GM12878 (cell line): ENCODE measurements around the gene SLC16A6. TPM values are rescaled to one million over a fixed set of nuclear protein-coding genes. Genes with fewer than 3 reads are reported as not detected.

Experiments
- ATAC-seq: fragments of 200-7000 bp; cut with Tn5 transposase; 3 replicates; pipeline ENCODE4 v1.9.1; 2020; ENCODE audit warnings: mild to moderate bottlenecking, moderate library complexity
- BruUV-seq: library from RNA; stranded (reverse); fragments of 400-500 nt; replicated peaks from 2 replicates; lab custom pipeline; 2021; lab: Mats Ljungman, UMichigan
- CTCF ChIA-PET: fragments of 300-600 bp; sonication (Branson Sonifier 250); formaldehyde crosslinking; extraction: SDS; loops from one replicate; lab custom pipeline; 2021; ENCODE audit warnings: inconsistent platforms; lab: Yijun Ruan, JAX
- POLR2A ChIA-PET: fragments of 350-600 bp; formaldehyde crosslinking; extraction: SDS; loops from one replicate; lab custom pipeline; 2021; ENCODE audit warnings: inconsistent platforms; lab: Charles Lee
- RAD21 ChIA-PET: fragments of 300-600 bp; sonication (Branson Sonifier 250); formaldehyde crosslinking; loops from one replicate; lab custom pipeline; 2023; ENCODE audit warnings: antibody characterized with exemption; ENCODE audit not compliant: unreplicated experiment; lab: Charles Lee
- SMC1A ChIA-PET: fragments of 300-600 bp; sonication (Branson Sonifier 250); formaldehyde crosslinking; loops from one replicate; lab custom pipeline; 2023; ENCODE audit not compliant: unreplicated experiment, uncharacterized antibody; lab: Charles Lee
- DNase-seq: peaks from one replicate; pipeline ENCODE4 v3.0.0-alpha.2; 2011; ENCODE audit warnings: low read depth, low spot score
- FAIRE-seq: peaks from 3 replicates; lab custom pipeline; 2011; peaks lifted over from hg19 to GRCh38; lab: Jason Lieb, UNC
- H2AFZ ChIP-seq: 2 replicates; pipeline ENCODE4 v1.6.0; 2011; ENCODE audit warnings: low read depth, low read length, control low read depth; ENCODE audit not compliant: control insufficient read depth
- H3K27ac ChIP-seq: 2 replicates; pipeline ENCODE4 v1.5.1; 2011; ENCODE audit warnings: control low read depth; ENCODE audit not compliant: control insufficient read depth, insufficient read depth
- H3K27me3 ChIP-seq, 2 experiments: replicated peaks in 1 of 2; 2 replicates each; pipeline versions ENCODE4 v1.6.0 to v1.6.1; 2011; ENCODE audit warnings: low read length in 1 of 2; ENCODE audit not compliant: control insufficient read depth in 2 of 2, insufficient read depth in 2 of 2
- H3K36me3 ChIP-seq, 2 experiments: 2 replicates each; pipeline ENCODE4 v1.5.1; 2011; ENCODE audit warnings: low read length in 1 of 2; ENCODE audit not compliant: control insufficient read depth in 2 of 2, insufficient read depth in 2 of 2
- H3K4me1 ChIP-seq: 2 replicates; pipeline ENCODE4 v1.6.1; 2011; ENCODE audit warnings: mild to moderate bottlenecking, low read length, moderate library complexity, mixed read lengths; ENCODE audit not compliant: control insufficient read depth, insufficient read depth
- H3K4me2 ChIP-seq: 2 replicates; pipeline ENCODE4 v1.6.0; 2011; ENCODE audit warnings: control low read depth; ENCODE audit not compliant: control insufficient read depth, insufficient read depth
- H3K4me3 ChIP-seq: fragments of 200-600 bp; sonication (generic); 2 replicates; pipeline ENCODE4 v1.5.1; 2016
- H3K79me2 ChIP-seq: 2 replicates; pipeline ENCODE4 v1.6.0; 2011; ENCODE audit warnings: low read length; ENCODE audit not compliant: control insufficient read depth, insufficient read depth
- H3K9ac ChIP-seq: 2 replicates; pipeline ENCODE4 v1.8.0; 2011; ENCODE audit warnings: low read length, control low read depth, mixed read lengths; ENCODE audit not compliant: control insufficient read depth, insufficient read depth
- H3K9me3 ChIP-seq: replicated peaks from 3 replicates; pipeline ENCODE4 v1.5.1; 2011; ENCODE audit warnings: mild to moderate bottlenecking, low read length; ENCODE audit not compliant: control insufficient read depth, insufficient read depth
- H4K20me1 ChIP-seq: 2 replicates; pipeline ENCODE4 v1.6.0; 2011; ENCODE audit not compliant: control insufficient read depth, insufficient read depth
- CBFB ChIP-seq: IDR thresholded peaks from 2 replicates; pipeline ENCODE4 v1.6.1; 2016; ENCODE audit warnings: antibody characterized with exemption, low read depth
- EED ChIP-seq: sonication (generic); IDR thresholded peaks from 2 replicates; pipeline ENCODE4 v1.6.1; 2016; ENCODE audit warnings: antibody characterized with exemption, low read depth
- RUNX3 ChIP-seq: IDR thresholded peaks from 2 replicates; pipeline ENCODE4 v1.6.1; 2012; ENCODE audit warnings: low read length, inconsistent platforms
- SMAD1 ChIP-seq: fragments of 450-650 bp; IDR thresholded peaks from 2 replicates; pipeline ENCODE4 v1.6.1; 2018; ENCODE audit warnings: mild to moderate bottlenecking, low read depth; ENCODE audit not compliant: partially characterized antibody
- WGBS: methylation state at CpG from one replicate; pipeline ENCODE4 v1.1.6; 2016; ENCODE audit warnings: low lambda C conversion rate; ENCODE audit not compliant: insufficient replicate concordance, insufficient coverage; ENCODE audit errors: missing lambda C conversion rate; 5-methylcytosine and 5-hydroxymethylcytosine counted together
- in situ Hi-C: fragments of 300-500 bp; cut with MboI; formaldehyde crosslinking; loops from 9 replicates; pipeline ENCODE4 v1.14.3; 2018; ENCODE audit warnings: mixed read lengths
- intact Hi-C: fragments of 100-400 bp; cut with micrococcal nuclease; formaldehyde crosslinking; loops from one replicate; pipeline ENCODE4 v1.14.2; 2022; ENCODE audit not compliant: unreplicated experiment
- polyA plus RNA-seq, 11 experiments: library from polyadenylated mRNA; depleted of rRNA in 4 of 11; unstranded in 6 of 11; stranded (reverse) in 5 of 11; fragments of >200 nt; fragmentation: Nextera tagmentation in 4 of 11; fragmentation: Illumina TruSeq in 1 of 11; extraction: Ambion mirVana in 4 of 11; extraction: Trizol in 1 of 11; gene quantifications; 1 replicate in 1 of 11; 2 replicates in 10 of 11; pipeline versions ENCODE4 v1.2.1 to v1.2.3, GENCODE V29; 2011 to 2016; ENCODE audit warnings: inconsistent platforms in 2 of 11, missing spikeins in 2 of 11, low read depth in 1 of 11
- total RNA-seq, 4 experiments: library from RNA; depleted of rRNA in 3 of 4; stranded (reverse); fragments of >200 nt in 3 of 4; fragmentation: Illumina TruSeq in 1 of 4; extraction: Trizol in 1 of 4; gene quantifications; 2 replicates each; pipeline versions ENCODE4 v1.2.1 to v1.2.3, GENCODE V29; 2013 to 2021
- TF ChIP-seq, protein P1 (sequence below): fragments of 450-650 bp; formaldehyde crosslinking; IDR thresholded peaks from 2 replicates; pipeline ENCODE4 v1.4.0; 2020; ENCODE audit warnings: mild to moderate bottlenecking, moderate library complexity

Gene SLC16A6
- total and polyA plus RNA-seq, 10 of the 15 experiments (the other 5 are each of a cell fraction or from before 2014, with no cell fraction given): 2.4 to 8.8 (median 6.0) TPM

DNA sequence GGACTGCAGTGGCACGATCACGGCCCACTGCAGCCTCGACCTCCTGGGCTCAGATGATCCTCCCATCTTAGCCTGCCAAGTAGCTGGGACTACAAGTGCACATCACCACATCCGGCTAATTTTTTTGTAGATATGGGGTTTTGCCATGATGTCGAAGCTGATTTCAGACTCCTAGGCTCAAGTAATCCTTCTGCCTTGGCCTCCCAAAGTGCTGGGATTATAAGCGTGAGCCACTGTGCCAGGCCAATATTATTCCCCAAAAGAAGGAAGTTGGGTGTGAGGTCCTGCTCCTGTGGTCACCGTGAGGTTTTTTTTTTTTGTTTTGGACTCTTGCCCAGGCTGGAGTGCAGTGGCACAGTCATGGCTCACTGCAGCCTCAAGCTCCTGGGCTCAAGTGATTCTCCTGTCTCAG, 41.6 kb downstream of the SLC16A6 start:
- ChIA-PET POLR2A (interaction anchor here (0.7 to 5.6 kb wide), 9 partner anchors 10 to 213 kb away, joined by 3 to 66 read pairs (median 27); partner anchors contain the start of genes SLC16A6 and WIPI1), CTCF (interaction anchor here (1.0 to 3.9 kb wide), 14 partner anchors 8 to 218 kb away, joined by 3 to 32 read pairs (median 4); partner anchors contain the start of gene WIPI1), SMC1A (interaction anchor here (0.9 to 4.9 kb wide), 11 partner anchors 10 to 218 kb away, joined by 3 to 59 read pairs (median 5); partner anchors contain the start of gene WIPI1), RAD21 (interaction anchor here (0.7 to 4.2 kb wide), 10 partner anchors 10 to 217 kb away, joined by 3 to 46 read pairs (median 11); partner anchors contain the start of genes ARSG, SLC16A6 and WIPI1)
- peaks cover 0 to 7% of the 10 kb centered on the region in 2 experiments; a peak in 1 of 4 replicates for H3K36me3 ChIP-seq
- H3K9me3 ChIP-seq: no peaks in the 10 kb centered on the region
- no peak overlapping the region for H2AFZ ChIP-seq
- H3K27me3 ChIP-seq: no peaks in the 10 kb centered on the region
- TF ChIP-seq EED (0 out of 2 replicates have a peak, but pooled peaks have one; percentile 23), RUNX3 (peak; percentile 40), CBFB (0 out of 2 replicates have a peak, but pooled peaks have one; percentile 10), SMAD1 (no peak)
- TF ChIP-seq, protein P1, sequence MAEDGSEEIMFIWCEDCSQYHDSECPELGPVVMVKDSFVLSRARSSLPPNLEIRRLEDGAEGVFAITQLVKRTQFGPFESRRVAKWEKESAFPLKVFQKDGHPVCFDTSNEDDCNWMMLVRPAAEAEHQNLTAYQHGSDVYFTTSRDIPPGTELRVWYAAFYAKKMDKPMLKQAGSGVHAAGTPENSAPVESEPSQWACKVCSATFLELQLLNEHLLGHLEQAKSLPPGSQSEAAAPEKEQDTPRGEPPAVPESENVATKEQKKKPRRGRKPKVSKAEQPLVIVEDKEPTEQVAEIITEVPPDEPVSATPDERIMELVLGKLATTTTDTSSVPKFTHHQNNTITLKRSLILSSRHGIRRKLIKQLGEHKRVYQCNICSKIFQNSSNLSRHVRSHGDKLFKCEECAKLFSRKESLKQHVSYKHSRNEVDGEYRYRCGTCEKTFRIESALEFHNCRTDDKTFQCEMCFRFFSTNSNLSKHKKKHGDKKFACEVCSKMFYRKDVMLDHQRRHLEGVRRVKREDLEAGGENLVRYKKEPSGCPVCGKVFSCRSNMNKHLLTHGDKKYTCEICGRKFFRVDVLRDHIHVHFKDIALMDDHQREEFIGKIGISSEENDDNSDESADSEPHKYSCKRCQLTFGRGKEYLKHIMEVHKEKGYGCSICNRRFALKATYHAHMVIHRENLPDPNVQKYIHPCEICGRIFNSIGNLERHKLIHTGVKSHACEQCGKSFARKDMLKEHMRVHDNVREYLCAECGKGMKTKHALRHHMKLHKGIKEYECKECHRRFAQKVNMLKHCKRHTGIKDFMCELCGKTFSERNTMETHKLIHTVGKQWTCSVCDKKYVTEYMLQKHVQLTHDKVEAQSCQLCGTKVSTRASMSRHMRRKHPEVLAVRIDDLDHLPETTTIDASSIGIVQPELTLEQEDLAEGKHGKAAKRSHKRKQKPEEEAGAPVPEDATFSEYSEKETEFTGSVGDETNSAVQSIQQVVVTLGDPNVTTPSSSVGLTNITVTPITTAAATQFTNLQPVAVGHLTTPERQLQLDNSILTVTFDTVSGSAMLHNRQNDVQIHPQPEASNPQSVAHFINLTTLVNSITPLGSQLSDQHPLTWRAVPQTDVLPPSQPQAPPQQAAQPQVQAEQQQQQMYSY (CRISPR knock-in tag): no peak
- H4K20me1 ChIP-seq: no peaks in the 10 kb centered on the region
- BruUV-seq: no TSS peak
- H3K9ac ChIP-seq: peak overlapping the region; percentile 1; the same call in 1 of the 2 replicates
- intact Hi-C loops: loop anchor here (5.0 kb wide), 3 partner anchors 42 to 67 kb away; partner anchors contain the start of genes ARSG and SLC16A6
- H3K4me2 ChIP-seq: peak overlapping the region; percentile 73
- peaks cover 10% of the 10 kb centered on the region for H3K4me1 ChIP-seq
- no peak for DNase-seq
- H3K27ac ChIP-seq: peak overlapping the region; percentile 91; the same call in 1 of the 2 replicates
- no peak for FAIRE-seq
- peaks cover 16% of the 10 kb centered on the region for H3K79me2 ChIP-seq
- ATAC-seq: no peak
- in situ Hi-C loops: no loop called here
- WGBS: 2% methylated on average over 7 of the region's 7 CpGs
- H3K4me3 ChIP-seq: peak overlapping the region; percentile 85
